GM18502 (cell line): Measurements from ENCODE around the gene GPR6.

Experiments
- ATAC-seq: cut with Tn5 transposase; IDR thresholded peaks from one replicate; pipeline ENCODE4 v1.9.1; 2021; ENCODE audit warnings: mild to moderate bottlenecking; ENCODE audit not compliant: unreplicated experiment, poor library complexity

The GPR6 gene

GRCh38 chr6:109978174-109979032, at the start of gene GPR6:
GPR6 (plus strand) TSS chr6:109978311; CDS start chr6:109979113, 802 bp downstream.
- no peak for ATAC-seq

DNA sequence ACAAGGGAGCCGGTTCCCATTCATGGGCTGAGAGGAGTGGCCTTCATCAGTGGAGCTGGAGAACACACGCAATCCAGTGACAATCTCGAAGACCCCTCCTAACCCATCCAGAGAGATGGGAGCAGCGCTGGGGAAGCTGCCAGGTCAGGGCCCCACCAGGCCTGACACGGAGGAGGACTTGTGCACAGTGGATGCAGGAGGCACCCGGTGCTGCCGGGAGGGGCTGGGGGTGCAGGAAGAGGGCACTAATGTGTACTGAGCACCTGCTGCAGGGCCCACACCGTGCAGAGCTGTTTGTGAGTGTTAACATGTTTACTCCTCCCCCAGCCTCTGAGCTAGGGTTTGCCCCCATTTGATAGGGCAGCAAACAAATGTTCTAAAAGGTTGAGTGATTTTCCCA, 43.8 kb upstream of the GPR6 start:
- no peak for ATAC-seq

DNA sequence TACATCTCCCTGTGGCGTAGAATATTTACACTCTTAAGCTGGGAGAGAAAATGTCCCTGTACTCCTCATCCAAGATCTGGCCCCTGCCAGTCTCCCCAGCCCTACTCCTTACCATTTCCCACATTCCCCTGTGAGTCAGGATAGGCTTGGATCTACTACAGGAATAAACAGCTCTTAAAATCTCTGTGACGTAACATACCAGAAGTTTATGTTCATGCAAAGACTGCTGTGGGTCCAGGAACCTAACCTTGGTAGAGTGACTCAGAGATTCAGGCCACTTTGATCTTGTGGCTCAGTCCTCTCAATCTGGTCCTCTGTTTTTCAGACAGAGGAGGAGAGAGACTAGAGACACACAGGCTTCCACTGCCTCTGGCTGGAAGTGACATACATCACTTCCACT, 38.5 kb upstream of the GPR6 start:
- no peak for ATAC-seq

- ATAC-seq, result no peak
These were observed 33.7 kb upstream of the GPR6 start for GRCh38 chr6:109944448-109944847.

DNA sequence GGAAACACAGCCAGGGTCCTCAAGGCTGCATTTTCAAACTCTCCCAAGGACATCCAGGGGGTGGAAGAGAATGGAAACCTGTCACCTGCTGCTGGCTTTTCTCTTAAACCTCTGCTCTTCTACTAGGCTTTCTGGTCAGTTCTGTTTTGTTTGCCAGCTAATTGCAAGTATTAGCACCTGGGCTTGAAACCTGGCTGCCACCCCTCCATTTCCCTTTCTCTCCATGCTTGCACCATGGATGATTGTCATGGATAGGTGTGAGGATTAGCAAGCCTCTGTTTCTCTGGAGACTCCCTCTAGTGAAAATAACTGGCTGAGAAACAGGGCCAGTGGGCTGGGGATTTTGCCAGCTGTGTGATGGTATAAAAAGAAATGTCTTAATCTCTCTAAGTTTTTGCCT, 33.0 kb upstream of the GPR6 start:
- no peak for ATAC-seq

GRCh38 chr6:109946979-109947378, 31.1 kb upstream of the GPR6 start:
- ATAC-seq, result no peak

GRCh38 chr6:109949281-109950065, 28.6 kb upstream of the GPR6 start:
- no peak for ATAC-seq

DNA sequence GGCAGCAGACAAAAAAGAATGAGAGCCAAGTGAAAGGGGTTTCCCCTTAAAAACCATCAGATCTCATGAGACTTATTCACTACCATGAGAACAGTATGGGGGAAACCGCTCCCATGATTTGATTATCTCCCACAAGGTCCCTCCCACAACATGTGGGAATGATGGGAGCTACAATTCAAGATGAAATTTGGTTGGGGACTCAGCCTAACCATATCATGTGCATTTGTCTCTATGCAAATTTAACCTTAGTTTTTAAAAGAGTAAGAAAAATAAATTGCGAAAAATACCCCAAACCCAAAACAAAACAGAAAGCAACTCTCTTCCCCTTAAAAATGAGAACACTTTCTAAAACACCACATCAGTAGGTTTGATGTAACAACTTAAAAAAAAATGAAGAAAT, 22.6 kb upstream of the GPR6 start:
- no peak for ATAC-seq

DNA sequence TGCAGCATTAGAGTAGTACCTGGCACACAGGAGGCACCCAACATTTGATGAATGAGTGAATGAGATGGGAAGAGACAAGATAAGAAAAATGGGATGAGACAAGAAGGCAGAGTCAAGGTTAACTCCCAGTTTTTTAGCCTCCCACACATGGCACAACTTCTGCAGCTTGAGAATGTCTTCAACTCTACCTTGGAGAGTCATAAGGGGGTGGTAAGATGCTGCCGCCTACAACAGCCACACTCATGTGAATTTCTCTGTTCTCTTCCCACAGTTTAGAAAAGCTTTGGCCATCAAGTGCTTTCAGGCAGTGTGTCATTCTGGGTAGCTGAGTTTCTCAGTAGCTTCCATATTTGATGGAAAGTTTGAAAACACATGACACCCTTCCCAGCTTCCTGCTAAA, 19.5 kb upstream of the GPR6 start:
- ATAC-seq, result no peak

DNA sequence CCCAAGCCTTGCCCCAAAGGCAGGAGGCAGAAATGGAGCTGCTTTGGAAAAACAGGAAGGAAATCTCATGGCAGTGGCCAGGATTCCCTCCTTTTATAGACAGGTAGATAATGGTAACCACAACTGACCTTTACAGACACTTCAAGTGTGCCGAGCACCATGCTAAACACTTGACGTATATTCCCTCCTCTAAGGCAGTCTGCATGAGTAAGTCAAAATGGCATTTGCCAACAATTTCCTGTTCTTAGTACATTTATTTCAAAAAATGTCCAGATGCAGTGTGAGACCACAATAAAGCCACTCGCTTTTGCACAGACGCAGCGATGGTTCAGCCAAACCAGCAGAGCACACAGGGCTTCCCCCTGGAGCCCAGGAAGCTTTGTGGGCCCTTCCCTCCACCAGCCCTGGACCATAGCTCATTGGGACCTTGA, 16.5 kb upstream of the GPR6 start:
- ATAC-seq, result no peak

- no peak for ATAC-seq
These were observed 15.8 kb upstream of the GPR6 start for GRCh38 chr6:109962271-109962670.

DNA sequence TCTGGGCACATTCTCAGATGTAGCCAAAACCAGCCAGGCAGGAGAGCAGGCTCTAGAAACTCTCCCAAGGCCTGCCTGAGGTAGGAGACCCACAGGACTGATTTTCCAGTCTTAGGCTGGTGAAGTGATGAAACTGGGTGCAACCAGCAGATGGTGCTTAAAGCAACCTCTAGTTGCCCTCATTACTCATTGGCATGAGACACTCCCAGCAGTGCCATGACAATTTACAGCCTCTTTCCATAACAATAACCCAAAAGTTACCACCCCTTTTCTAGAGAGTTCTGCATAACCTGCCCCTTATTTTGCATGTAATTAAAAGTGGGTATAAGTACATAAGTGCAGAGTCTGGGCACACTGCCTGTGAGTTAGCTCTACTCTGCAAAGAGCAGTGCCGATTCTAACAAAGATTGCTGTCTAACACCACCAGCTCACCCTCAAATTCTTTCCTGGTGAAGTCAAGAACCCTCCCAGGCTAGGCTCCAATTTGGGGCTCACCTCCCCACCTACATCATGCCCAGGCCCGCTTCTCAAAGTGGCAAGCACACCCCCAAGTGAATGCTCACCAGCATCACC, 14.4 kb upstream of the GPR6 start:
- no peak for ATAC-seq

- no peak for ATAC-seq
These were observed 13.2 kb upstream of the GPR6 start for GRCh38 chr6:109964949-109965348.

GRCh38 chr6:109966299-109966698, 11.8 kb upstream of the GPR6 start:
- no peak for ATAC-seq

DNA sequence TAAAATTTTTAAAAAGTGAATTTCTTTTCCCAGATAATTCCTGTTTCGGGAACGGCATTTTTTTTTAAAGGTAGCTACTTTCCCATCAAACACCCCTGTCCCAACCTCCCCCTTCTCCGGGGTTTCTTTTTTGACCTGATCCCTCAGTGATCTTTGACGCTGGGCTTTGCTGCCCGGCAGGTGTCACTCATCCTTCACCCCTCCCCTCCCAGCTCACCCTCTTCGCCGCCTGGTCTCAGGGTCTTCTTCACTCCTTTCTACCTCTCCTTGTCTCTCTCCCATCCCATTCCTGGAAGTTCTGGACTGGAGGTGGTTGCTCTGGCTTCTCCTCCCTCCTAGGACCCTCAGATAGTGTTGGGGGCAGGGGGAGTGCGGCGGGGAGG, 329 bp upstream of the GPR6 start:
- ATAC-seq, result no peak

DNA sequence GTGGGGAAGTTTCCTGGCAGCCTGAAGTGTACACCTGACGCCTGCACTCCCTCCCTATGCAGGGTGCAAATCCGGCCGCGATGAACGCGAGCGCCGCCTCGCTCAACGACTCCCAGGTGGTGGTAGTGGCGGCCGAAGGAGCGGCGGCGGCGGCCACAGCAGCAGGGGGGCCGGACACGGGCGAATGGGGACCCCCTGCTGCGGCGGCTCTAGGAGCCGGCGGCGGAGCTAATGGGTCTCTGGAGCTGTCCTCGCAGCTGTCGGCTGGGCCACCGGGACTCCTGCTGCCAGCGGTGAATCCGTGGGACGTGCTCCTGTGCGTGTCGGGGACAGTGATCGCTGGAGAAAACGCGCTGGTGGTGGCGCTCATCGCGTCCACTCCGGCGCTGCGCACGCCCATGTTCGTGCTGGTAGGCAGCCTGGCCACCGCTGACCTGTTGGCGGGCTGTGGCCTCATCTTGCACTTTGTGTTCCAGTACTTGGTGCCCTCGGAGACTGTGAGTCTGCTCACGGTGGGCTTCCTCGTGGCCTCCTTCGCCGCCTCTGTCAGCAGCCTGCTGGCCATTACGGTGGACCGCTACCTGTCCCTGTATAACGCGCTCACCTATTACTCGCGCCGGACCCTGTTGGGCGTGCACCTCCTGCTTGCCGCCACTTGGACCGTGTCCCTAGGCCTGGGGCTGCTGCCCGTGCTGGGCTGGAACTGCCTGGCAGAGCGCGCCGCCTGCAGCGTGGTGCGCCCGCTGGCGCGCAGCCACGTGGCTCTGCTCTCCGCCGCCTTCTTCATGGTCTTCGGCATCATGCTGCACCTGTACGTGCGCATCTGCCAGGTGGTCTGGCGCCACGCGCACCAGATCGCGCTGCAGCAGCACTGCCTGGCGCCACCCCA, 1.2 kb downstream of the GPR6 start:
- ATAC-seq, result no peak

DNA sequence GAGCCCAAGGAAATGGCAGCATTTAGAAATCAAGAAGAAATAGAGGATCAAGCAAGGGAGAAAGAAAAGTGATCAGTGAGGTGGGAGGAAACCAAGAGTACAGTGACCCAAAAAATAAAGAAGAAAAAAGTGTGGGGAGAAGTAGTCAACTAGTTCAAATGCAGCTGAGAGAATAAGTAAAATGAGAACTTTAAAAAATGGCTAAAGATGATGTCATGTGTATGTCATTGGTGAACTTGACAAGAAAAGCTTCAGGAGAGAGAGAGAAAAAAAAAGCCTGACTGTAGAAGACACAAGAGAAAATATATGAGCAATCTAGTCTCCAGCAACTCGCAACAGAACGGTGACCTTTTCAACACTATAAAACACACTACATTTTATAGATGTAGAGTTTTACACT, 6.3 kb downstream of the GPR6 start:
- ATAC-seq, result no peak

GRCh38 chr6:109987196-109987595, 9.1 kb downstream of the GPR6 start:
- ATAC-seq, result no peak

DNA sequence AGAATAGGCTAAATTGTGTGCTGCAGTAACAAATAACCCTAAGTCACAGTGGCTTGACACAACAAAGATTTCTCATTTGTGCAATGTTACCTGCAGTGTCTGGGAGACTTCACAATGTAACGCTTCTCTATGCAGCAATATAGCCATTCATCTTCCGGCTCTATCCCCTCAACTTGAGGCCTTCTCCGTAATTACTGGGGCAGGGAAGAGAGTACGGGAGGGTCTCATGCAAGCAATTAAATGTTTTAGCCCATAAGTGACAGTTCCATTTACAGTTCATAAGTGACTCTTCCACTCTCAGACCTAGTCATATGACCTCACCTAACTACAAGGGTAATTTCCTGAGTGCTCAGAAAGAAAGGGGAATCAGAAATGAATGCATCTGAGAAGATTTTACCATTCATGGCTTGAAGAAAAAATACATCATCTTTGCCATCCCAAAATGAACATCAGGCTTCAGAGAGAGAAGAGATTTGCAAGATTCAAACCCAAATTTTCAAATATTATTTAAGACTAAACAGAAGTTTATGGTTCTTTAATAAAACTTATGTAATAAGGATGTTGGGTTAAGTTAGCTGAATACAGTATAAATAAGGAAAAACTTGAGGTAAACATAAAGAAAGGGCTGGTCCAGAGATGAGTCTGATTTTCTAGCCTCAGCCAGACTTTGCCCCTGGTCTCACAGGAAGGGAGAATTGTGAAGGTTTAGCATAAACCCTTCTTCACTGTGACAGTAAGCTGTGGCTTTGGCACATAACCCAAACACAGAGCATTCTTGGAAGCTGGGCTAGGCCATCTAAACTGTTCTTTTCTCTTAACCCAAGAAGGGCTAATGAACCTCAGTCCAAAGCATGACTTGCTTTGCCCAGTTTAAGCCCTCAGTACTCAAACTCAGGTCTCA, 13.3 kb downstream of the GPR6 start:
- no peak for ATAC-seq
